ENCODE data around the gene MT1F.

Gene MT1F

GRCh38 chr16:56625943-56626654 lies 31.7 kb upstream of the MT1F start:
- DNase-seq: no peak

- no peak for DNase-seq
Observed at GRCh38 chr16:56626685-56627084, 31.1 kb upstream of the MT1F start.

GRCh38 chr16:56628486-56629350 lies 29.0 kb upstream of the MT1F start:
- no peak for DNase-seq

- DNase-seq: no peak
Observed at GRCh38 chr16:56629531-56629930, 28.2 kb upstream of the MT1F start.

- peak; percentile 71 for DNase-seq
Observed at GRCh38 chr16:56630134-56630533, 27.6 kb upstream of the MT1F start.

GRCh38 chr16:56631197-56631596 lies 26.6 kb upstream of the MT1F start:
- DNase-seq: no peak

GRCh38 chr16:56631832-56632155 lies 26.0 kb upstream of the MT1F start:
- DNase-seq: peak; percentile 42

- no peak for DNase-seq
Observed at GRCh38 chr16:56632156-56632847, 25.5 kb upstream of the MT1F start, which contains the start of gene MT1M. MT1M (plus strand) TSS chr16:56632659; CDS start chr16:56632732, 73 bp downstream.

- DNase-seq: no peak
Observed at GRCh38 chr16:56632848-56633365, 24.9 kb upstream of the MT1F start.

- no peak for DNase-seq
Observed at GRCh38 chr16:56633535-56633934, 24.2 kb upstream of the MT1F start.

GRCh38 chr16:56634715-56635440 lies 22.9 kb upstream of the MT1F start:
- DNase-seq: no peak

- no peak for DNase-seq
Observed at GRCh38 chr16:56635441-56635967, 22.3 kb upstream of the MT1F start.

- DNase-seq: no peak
Observed at GRCh38 chr16:56636616-56637413, 20.9 kb upstream of the MT1F start.

GRCh38 chr16:56637814-56638750 lies 19.7 kb upstream of the MT1F start, which contains the start of gene MT1A:
MT1A (plus strand) TSS chr16:56638666; CDS start chr16:56638739, 73 bp downstream.
- DNase-seq: peak; percentile 59

- no peak for DNase-seq
Observed at GRCh38 chr16:56639045-56639444, 18.7 kb upstream of the MT1F start.

- no peak for DNase-seq
Observed at GRCh38 chr16:56640076-56640475, 17.7 kb upstream of the MT1F start.

GRCh38 chr16:56641166-56641565 lies 16.6 kb upstream of the MT1F start:
- DNase-seq: peak; percentile 45

- peak; percentile 84 for DNase-seq
Observed at GRCh38 chr16:56643080-56643778, 14.5 kb upstream of the MT1F start.

- DNase-seq: no peak
Observed at GRCh38 chr16:56643833-56644232, 13.9 kb upstream of the MT1F start.

GRCh38 chr16:56645311-56645710 lies 12.4 kb upstream of the MT1F start:
- no peak for DNase-seq

Data from inflammatory macrophage treated with lipopolysaccharide for 4 hours (primary cell).